ENCODE data around the gene CFAP99.

CFAP99 gene

GRCh38 chr4:2399216-2399615 is 19.5 kb upstream of the CFAP99 start:
- no peak for TF ChIP-seq EZH2 (IDR thresholded peaks at IDR 0.05; ENCODE audit: borderline replicate concordance, low read depth, low read length, severe bottlenecking)
- no peak for TF ChIP-seq CTCF (IDR thresholded peaks at IDR 0.05; ENCODE audit: borderline replicate concordance, extremely low read depth, low read length, poor library complexity, severe bottlenecking)
- H3K27me3 ChIP-seq (ENCODE audit: insufficient read depth, low read length, poor library complexity) = peaks cover 50% of the 10 kb centered on the region

DNA sequence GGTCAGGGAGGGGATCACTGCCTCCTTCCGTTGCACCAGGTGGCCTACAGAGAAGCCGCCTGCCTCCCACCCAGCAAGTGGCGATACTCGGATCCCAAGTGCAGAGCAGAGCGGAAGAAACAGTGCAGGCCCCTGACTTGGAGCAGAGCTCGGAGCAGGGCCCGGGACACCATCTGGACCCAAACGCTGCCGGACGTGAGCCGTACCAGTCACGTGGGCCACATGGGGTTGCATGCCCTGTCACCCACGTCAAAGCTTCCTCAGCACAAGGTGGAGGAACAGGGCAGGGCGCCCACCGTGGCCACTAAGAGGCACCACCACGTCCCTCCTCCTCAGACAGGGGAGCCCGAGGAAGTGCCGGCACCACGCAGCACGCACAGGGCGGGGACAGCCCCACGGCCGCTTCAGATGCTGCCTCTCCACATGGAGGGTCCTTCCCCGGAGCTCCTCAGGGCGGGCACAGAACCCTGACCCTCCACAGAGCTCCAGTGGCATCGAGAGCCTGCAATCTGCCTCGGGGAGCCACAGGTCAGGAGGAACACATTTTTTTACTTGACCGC is 19.0 kb upstream of the CFAP99 start:
- no peaks in the 10 kb centered on the region for H3K4me1 ChIP-seq (ENCODE audit: insufficient read depth, low read length)
- no peak overlapping the region for H2AFZ ChIP-seq (ENCODE audit: low read depth, low read length)
- H3K27me3 ChIP-seq (ENCODE audit: insufficient read depth, low read length, poor library complexity) = peaks cover 48% of the 10 kb centered on the region
- TF ChIP-seq EZH2 (IDR thresholded peaks at IDR 0.05; ENCODE audit: borderline replicate concordance, low read depth, low read length, severe bottlenecking) (no peak), CTCF (IDR thresholded peaks at IDR 0.05; ENCODE audit: borderline replicate concordance, extremely low read depth, low read length, poor library complexity, severe bottlenecking) (no peak)
- H3K4me3 ChIP-seq (ENCODE audit: low read depth in 1 of 2, low read length in 2 of 2) = no peak overlapping the region
- no peak overlapping the region for H3K27ac ChIP-seq (ENCODE audit: low read length)
- no peaks in the 10 kb centered on the region for H3K79me2 ChIP-seq (ENCODE audit: insufficient read depth, low read length)
- no peaks in the 10 kb centered on the region for H3K36me3 ChIP-seq (ENCODE audit: insufficient read depth, low read length)
- H3K9me3 ChIP-seq (ENCODE audit: insufficient read depth, low read length, severe bottlenecking) = no peaks in the 10 kb centered on the region
- H3K4me2 ChIP-seq (ENCODE audit: insufficient read depth, low read length) = no peak overlapping the region
- no peak for ATAC-seq (ENCODE audit: insufficient read depth, low read depth)
- H4K20me1 ChIP-seq (ENCODE audit: insufficient read depth, low read length) = peaks cover 33% of the 10 kb centered on the region
- DNase-seq = no peak
- H3K9ac ChIP-seq (ENCODE audit: low read depth, low read length) = no peak overlapping the region

More at GRCh38 chr4:2399216-2399615, 19.5 kb upstream of the CFAP99 start:
- H3K4me2 ChIP-seq (ENCODE audit: insufficient read depth, low read length) = no peak overlapping the region
- peaks cover 38% of the 10 kb centered on the region for H4K20me1 ChIP-seq (ENCODE audit: insufficient read depth, low read length)
- no peak overlapping the region for H3K27ac ChIP-seq (ENCODE audit: low read length)
- H2AFZ ChIP-seq (ENCODE audit: low read depth, low read length) = no peak overlapping the region
- no peaks in the 10 kb centered on the region for H3K36me3 ChIP-seq (ENCODE audit: insufficient read depth, low read length)
- H3K9me3 ChIP-seq (ENCODE audit: insufficient read depth, low read length, severe bottlenecking) = no peaks in the 10 kb centered on the region
- ATAC-seq (ENCODE audit: insufficient read depth, low read depth) (no peak), DNase-seq (no peak)
- no peaks in the 10 kb centered on the region for H3K79me2 ChIP-seq (ENCODE audit: insufficient read depth, low read length)
- H3K9ac ChIP-seq (ENCODE audit: low read depth, low read length) = no peak overlapping the region
- no peaks in the 10 kb centered on the region for H3K4me1 ChIP-seq (ENCODE audit: insufficient read depth, low read length)
- no peak overlapping the region for H3K4me3 ChIP-seq (ENCODE audit: low read depth in 1 of 2, low read length in 2 of 2)

DNA sequence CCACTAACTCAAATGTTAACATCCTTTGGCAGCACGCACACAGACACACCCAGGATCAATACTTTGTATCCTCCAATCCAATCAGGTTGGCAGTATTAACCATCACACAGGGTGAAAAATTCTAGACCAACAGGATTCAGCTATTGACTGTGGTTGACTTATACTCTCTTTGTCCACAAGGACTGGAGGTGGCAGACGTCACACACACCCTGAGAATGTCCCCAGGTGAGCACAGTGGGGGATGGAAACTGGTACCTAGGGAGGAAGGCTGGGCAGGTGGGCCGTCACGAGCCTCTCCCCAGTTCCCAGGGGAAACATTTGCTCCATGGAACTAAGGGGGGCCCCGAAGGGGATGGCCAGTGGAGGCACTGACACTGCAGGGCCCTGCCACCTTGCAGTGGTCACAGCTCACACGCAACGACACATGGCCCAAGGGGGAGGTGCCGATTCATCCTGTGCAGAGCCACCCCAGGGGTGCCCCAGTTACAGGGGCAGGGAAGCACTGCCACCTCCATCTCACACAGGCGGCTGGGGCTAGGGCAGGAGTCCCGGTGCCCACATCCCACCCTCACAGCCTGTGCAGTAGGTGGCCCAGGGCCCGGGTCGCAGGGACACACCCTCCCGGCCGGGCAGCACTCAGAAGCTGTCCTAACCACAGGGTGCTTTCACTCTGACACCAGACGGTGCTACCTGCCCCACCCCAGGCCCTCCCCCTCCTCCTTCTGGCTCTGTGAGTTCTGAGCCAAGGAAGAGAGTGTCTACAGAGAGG is 17.7 kb upstream of the CFAP99 start:
- no peak overlapping the region for H3K4me2 ChIP-seq (ENCODE audit: insufficient read depth, low read length)
- H3K4me3 ChIP-seq (ENCODE audit: low read depth in 1 of 2, low read length in 2 of 2) = no peak overlapping the region
- peaks cover 30% of the 10 kb centered on the region for H4K20me1 ChIP-seq (ENCODE audit: insufficient read depth, low read length)
- ATAC-seq (ENCODE audit: insufficient read depth, low read depth) = no peak
- H3K9ac ChIP-seq (ENCODE audit: low read depth, low read length) = no peak overlapping the region
- peaks cover 48% of the 10 kb centered on the region for H3K27me3 ChIP-seq (ENCODE audit: insufficient read depth, low read length, poor library complexity)
- no peak overlapping the region for H2AFZ ChIP-seq (ENCODE audit: low read depth, low read length)
- no peak for TF ChIP-seq EZH2 (IDR thresholded peaks at IDR 0.05; ENCODE audit: borderline replicate concordance, low read depth, low read length, severe bottlenecking)
- no peak for TF ChIP-seq CTCF (IDR thresholded peaks at IDR 0.05; ENCODE audit: borderline replicate concordance, extremely low read depth, low read length, poor library complexity, severe bottlenecking)
- no peaks in the 10 kb centered on the region for H3K9me3 ChIP-seq (ENCODE audit: insufficient read depth, low read length, severe bottlenecking)
- DNase-seq = no peak
- H3K4me1 ChIP-seq (ENCODE audit: insufficient read depth, low read length) = no peaks in the 10 kb centered on the region
- no peaks in the 10 kb centered on the region for H3K79me2 ChIP-seq (ENCODE audit: insufficient read depth, low read length)
- H3K36me3 ChIP-seq (ENCODE audit: insufficient read depth, low read length) = no peaks in the 10 kb centered on the region
- H3K27ac ChIP-seq (ENCODE audit: low read length) = no peak overlapping the region
